Fibroblast of lung (primary cell): ENCODE results near the gene VENTX.

Experiments
- CTCF ChIP-seq, 2 donors: IDR thresholded peaks in 1 of 2; conservative IDR thresholded peaks in 1 of 2; 1 replicate in 1 of 2; 2 replicates in 1 of 2; pipeline ENCODE4 v1.5.1; 2011 to 2012; ENCODE audit warnings: low read length in 2 of 2, control low read depth in 1 of 2, inconsistent platforms in 1 of 2, low read depth in 1 of 2, mild to moderate bottlenecking in 1 of 2
- EZH2 ChIP-seq: IDR thresholded peaks from 2 replicates; pipeline ENCODE4 v1.5.1; 2012; ENCODE audit warnings: low read length, control low read depth, mild to moderate bottlenecking; ENCODE audit errors: missing control alignments

GRCh38 chr10:133258066-133258817 is 20.6 kb downstream of the VENTX start:
- TF ChIP-seq EZH2 (no peak), CTCF (conservative IDR thresholded peaks at IDR 0.05 in 1 of 2, IDR thresholded peaks at IDR 0.05 in 1 of 2; ENCODE audit: low read depth in 1 of 2, low read length in 2 of 2) (no peak)
